ENCODE results near the gene SHB.

GRCh38 chr9:38003946-38004808 lies 64.8 kb downstream of the SHB start:
- no peak for TF ChIP-seq MAX (IDR thresholded peaks at IDR 0.05)
- TF ChIP-seq YY1 (IDR thresholded peaks at IDR 0.05; ENCODE audit: extremely low read depth, insufficient replicate concordance, low read depth, low read length), result no peak
- TF ChIP-seq POLR2A (IDR thresholded peaks at IDR 0.05; ENCODE audit: borderline replicate concordance, extremely low read depth, insufficient read depth, insufficient read length), result no peak
- no peak for TF ChIP-seq CBX3 (IDR thresholded peaks at IDR 0.05; ENCODE audit: low read depth)
- TF ChIP-seq, protein P1, sequence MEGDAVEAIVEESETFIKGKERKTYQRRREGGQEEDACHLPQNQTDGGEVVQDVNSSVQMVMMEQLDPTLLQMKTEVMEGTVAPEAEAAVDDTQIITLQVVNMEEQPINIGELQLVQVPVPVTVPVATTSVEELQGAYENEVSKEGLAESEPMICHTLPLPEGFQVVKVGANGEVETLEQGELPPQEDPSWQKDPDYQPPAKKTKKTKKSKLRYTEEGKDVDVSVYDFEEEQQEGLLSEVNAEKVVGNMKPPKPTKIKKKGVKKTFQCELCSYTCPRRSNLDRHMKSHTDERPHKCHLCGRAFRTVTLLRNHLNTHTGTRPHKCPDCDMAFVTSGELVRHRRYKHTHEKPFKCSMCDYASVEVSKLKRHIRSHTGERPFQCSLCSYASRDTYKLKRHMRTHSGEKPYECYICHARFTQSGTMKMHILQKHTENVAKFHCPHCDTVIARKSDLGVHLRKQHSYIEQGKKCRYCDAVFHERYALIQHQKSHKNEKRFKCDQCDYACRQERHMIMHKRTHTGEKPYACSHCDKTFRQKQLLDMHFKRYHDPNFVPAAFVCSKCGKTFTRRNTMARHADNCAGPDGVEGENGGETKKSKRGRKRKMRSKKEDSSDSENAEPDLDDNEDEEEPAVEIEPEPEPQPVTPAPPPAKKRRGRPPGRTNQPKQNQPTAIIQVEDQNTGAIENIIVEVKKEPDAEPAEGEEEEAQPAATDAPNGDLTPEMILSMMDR (IDR thresholded peaks at IDR 0.05 in 2 of 3, conservative IDR thresholded peaks at IDR 0.05 in 1 of 3; ENCODE audit: borderline replicate concordance in 1 of 3, insufficient read depth in 1 of 3, low read depth in 2 of 3, low read length in 2 of 3), result no peak
- TF ChIP-seq, protein P2, sequence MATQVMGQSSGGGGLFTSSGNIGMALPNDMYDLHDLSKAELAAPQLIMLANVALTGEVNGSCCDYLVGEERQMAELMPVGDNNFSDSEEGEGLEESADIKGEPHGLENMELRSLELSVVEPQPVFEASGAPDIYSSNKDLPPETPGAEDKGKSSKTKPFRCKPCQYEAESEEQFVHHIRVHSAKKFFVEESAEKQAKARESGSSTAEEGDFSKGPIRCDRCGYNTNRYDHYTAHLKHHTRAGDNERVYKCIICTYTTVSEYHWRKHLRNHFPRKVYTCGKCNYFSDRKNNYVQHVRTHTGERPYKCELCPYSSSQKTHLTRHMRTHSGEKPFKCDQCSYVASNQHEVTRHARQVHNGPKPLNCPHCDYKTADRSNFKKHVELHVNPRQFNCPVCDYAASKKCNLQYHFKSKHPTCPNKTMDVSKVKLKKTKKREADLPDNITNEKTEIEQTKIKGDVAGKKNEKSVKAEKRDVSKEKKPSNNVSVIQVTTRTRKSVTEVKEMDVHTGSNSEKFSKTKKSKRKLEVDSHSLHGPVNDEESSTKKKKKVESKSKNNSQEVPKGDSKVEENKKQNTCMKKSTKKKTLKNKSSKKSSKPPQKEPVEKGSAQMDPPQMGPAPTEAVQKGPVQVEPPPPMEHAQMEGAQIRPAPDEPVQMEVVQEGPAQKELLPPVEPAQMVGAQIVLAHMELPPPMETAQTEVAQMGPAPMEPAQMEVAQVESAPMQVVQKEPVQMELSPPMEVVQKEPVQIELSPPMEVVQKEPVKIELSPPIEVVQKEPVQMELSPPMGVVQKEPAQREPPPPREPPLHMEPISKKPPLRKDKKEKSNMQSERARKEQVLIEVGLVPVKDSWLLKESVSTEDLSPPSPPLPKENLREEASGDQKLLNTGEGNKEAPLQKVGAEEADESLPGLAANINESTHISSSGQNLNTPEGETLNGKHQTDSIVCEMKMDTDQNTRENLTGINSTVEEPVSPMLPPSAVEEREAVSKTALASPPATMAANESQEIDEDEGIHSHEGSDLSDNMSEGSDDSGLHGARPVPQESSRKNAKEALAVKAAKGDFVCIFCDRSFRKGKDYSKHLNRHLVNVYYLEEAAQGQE (IDR thresholded peaks at IDR 0.05; ENCODE audit: low read depth), result no peak
- no peak for TF ChIP-seq POLR2AphosphoS5 (IDR thresholded peaks at IDR 0.05; ENCODE audit: low read depth, low read length)
- TF ChIP-seq TCF7L2 (IDR thresholded peaks at IDR 0.05; ENCODE audit: borderline replicate concordance, extremely low read depth, insufficient read depth, insufficient read length), result no peak
- no peak for TF ChIP-seq ZFX (IDR thresholded peaks at IDR 0.05)
- no peak for TF ChIP-seq ZNF274 (IDR thresholded peaks at IDR 0.05; ENCODE audit: low read depth, low read length)
